HUES64 (cell line): Measurements from ENCODE around the gene PKN1.

ENCODE experiments used
- H3K27ac ChIP-seq: 2 replicates; pipeline ENCODE4 v1.7.0; 2013; ENCODE audit warnings: low read depth, low read length, inconsistent platforms
- H3K27me3 ChIP-seq: 2 replicates; pipeline ENCODE4 v1.6.1; 2013; ENCODE audit warnings: mild to moderate bottlenecking, low read length; ENCODE audit not compliant: insufficient read depth
- H3K36me3 ChIP-seq: 2 replicates; pipeline ENCODE4 v1.6.1; 2013; ENCODE audit warnings: mild to moderate bottlenecking, low read length; ENCODE audit not compliant: insufficient read depth
- H3K4me1 ChIP-seq: 2 replicates; pipeline ENCODE4 v1.6.1; 2013; ENCODE audit warnings: mild to moderate bottlenecking, low read length, moderate library complexity; ENCODE audit not compliant: insufficient read depth
- H3K4me3 ChIP-seq: 2 replicates; pipeline ENCODE4 v1.5.1; 2013; ENCODE audit warnings: mild to moderate bottlenecking, low read length, moderate library complexity
- H3K9ac ChIP-seq: 2 replicates; pipeline ENCODE4 v1.6.1; 2013; ENCODE audit warnings: mild to moderate bottlenecking, low read depth, low read length
- H3K9me3 ChIP-seq: 2 replicates; pipeline ENCODE4 v1.6.1; 2013; ENCODE audit warnings: low read depth, low read length; ENCODE audit not compliant: insufficient read depth
- WGBS: fragments of 150-250, 120-280 bp; methylation state at CpG from one replicate; pipeline ENCODE4 v1.1.7; 2013; ENCODE audit warnings: missing lambda C conversion rate; 5-methylcytosine and 5-hydroxymethylcytosine counted together

Gene PKN1

DNA sequence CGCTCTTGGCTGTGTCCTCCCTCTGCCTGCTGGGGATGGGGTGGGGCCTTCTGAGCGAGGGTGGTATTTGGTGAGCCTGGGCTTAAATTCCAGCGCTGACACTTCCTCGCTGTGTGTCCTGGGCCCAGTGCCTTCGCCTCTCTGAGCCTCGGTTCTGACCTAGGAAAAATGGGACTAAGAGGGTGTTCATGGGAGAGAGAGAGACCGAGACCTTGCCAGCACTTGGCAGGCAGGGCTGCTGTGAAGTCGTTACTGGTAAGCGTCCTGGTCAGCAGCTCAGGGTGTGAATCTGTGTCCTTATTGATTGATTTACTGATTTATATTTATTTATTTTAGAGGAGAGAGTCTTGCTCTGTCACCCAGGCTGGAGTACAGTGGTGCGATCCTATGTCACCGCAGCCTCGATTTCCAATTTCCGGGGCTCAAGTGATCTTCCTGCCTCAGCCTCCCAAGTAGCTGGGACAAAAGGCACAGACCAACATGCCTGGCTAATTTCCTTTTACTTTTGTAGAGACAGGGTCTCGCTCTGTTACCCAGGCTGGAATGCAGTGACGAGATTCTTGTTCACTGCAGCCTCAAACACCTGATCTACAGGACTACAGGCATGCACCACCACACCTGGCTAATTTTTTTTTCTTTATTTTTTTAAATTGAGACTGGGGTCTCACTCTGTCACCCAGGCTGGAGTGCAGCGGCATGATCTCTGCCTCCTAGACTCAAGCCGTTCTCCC, 2.4 kb downstream of the PKN1 start:
- Histone ChIP-seq H3K27me3 (0 out of 2 replicates have a peak, but pooled peaks cover 6% of the 10 kb centered on the region), H3K9me3 (no peaks in the 10 kb centered on the region), H3K36me3 (0 out of 2 replicates have a peak, but pooled peaks cover 3% of the 10 kb centered on the region), H3K4me3 (no peak overlapping the region), H3K9ac (no peak overlapping the region), H3K4me1 (0 out of 2 replicates have a peak, but pooled peaks cover 9% of the 10 kb centered on the region), H3K27ac (no peak overlapping the region)
- 89% methylated on average over 17 of the region's 17 CpGs for WGBS

GRCh38 chr19:14437578-14438140, 4.6 kb downstream of the PKN1 start:
- Histone ChIP-seq H3K27me3 (no peaks in the 10 kb centered on the region), H3K27ac (no peak overlapping the region), H3K9ac (no peak overlapping the region), H3K36me3 (peaks cover 18% of the 10 kb centered on the region), H3K4me3 (no peak overlapping the region), H3K4me1 (0 out of 2 replicates have a peak, but pooled peaks cover 9% of the 10 kb centered on the region), H3K9me3 (no peaks in the 10 kb centered on the region)
- WGBS: 95% methylated on average over 7 of the region's 7 CpGs

GRCh38 chr19:14439014-14439413, 5.9 kb downstream of the PKN1 start:
- WGBS: 91% methylated on average over 9 of the region's 9 CpGs
- no peaks in the 10 kb centered on the region for H3K9me3 ChIP-seq
- H3K4me3 ChIP-seq: no peak overlapping the region
- H3K4me1 ChIP-seq: 0 out of 2 replicates have a peak, but pooled peaks cover 9% of the 10 kb centered on the region
- H3K27ac ChIP-seq: no peak overlapping the region
- peaks cover 31% of the 10 kb centered on the region for H3K36me3 ChIP-seq
- no peaks in the 10 kb centered on the region for H3K27me3 ChIP-seq
- H3K9ac ChIP-seq: no peak overlapping the region

DNA sequence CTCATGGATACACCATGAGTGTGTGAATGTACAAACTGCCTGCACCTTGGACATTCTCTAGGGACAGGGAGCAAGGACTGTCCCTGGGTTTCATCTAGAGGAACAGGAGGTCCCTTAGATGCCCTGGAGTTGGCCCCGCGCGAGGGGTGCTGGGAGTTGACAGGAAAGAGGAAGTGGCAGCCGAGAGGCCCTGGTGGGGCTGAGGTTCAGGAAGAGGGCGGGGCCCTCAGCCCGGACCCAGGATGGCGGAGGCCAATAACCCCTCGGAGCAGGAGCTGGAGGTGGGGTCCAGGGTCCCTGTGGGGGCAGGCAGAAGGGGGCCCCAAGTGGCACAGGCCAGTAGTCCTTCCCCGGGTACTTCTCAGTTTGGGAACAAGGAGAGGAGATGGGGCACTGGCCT, 6.9 kb downstream of the PKN1 start:
- Histone ChIP-seq H3K27me3 (no peaks in the 10 kb centered on the region), H3K4me1 (no peaks in the 10 kb centered on the region), H3K27ac (no peak overlapping the region), H3K9ac (no peak overlapping the region), H3K9me3 (no peaks in the 10 kb centered on the region), H3K36me3 (peaks cover 41% of the 10 kb centered on the region), H3K4me3 (no peak overlapping the region)
- WGBS: 78% methylated on average over 9 of the region's 9 CpGs

- Histone ChIP-seq H3K9ac (no peak overlapping the region), H3K4me3 (no peak overlapping the region), H3K27ac (no peak overlapping the region), H3K4me1 (no peaks in the 10 kb centered on the region), H3K36me3 (peaks cover 51% of the 10 kb centered on the region), H3K27me3 (no peaks in the 10 kb centered on the region), H3K9me3 (no peaks in the 10 kb centered on the region)
- WGBS: 94% methylated on average over 34 of the region's 34 CpGs
These were observed 8.2 kb downstream of the PKN1 start for GRCh38 chr19:14441041-14441938.

- Histone ChIP-seq H3K27me3 (no peaks in the 10 kb centered on the region), H3K4me1 (no peaks in the 10 kb centered on the region), H3K9ac (no peak overlapping the region), H3K9me3 (no peaks in the 10 kb centered on the region), H3K4me3 (no peak overlapping the region), H3K27ac (no peak overlapping the region), H3K36me3 (peaks cover 62% of the 10 kb centered on the region)
- WGBS: 96% methylated on average over 16 of the region's 16 CpGs
These were observed 10.0 kb downstream of the PKN1 start for GRCh38 chr19:14442891-14443631.

DNA sequence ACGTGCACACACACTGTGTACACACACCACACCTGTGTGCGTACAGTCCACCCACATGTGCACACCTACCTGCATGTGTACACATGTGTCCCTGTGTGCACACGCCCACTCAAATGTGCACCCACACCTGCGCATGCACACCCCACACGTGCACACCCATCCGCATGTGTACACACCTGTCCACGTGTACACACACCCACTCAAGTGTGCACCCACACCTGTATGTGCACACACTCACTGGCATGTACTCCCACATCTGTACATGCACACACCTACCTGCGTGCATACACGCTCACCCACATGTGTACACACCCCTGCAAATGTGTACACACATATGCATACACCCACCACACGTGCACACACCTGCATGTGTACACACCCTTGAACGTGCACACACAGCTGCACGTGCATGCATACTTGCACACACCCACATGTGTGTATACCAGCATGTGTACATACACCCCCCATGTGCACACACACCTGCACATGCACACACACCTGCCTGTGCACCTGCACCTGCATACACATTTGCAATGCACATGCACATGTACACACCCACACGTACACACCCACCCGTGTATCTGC, 10.6 kb downstream of the PKN1 start:
- Histone ChIP-seq H3K36me3 (peaks cover 69% of the 10 kb centered on the region), H3K9me3 (no peaks in the 10 kb centered on the region), H3K27me3 (no peaks in the 10 kb centered on the region), H3K4me1 (no peaks in the 10 kb centered on the region), H3K4me3 (no peak overlapping the region), H3K27ac (no peak overlapping the region), H3K9ac (no peak overlapping the region)
- 95% methylated on average over 14 of the region's 14 CpGs for WGBS

DNA sequence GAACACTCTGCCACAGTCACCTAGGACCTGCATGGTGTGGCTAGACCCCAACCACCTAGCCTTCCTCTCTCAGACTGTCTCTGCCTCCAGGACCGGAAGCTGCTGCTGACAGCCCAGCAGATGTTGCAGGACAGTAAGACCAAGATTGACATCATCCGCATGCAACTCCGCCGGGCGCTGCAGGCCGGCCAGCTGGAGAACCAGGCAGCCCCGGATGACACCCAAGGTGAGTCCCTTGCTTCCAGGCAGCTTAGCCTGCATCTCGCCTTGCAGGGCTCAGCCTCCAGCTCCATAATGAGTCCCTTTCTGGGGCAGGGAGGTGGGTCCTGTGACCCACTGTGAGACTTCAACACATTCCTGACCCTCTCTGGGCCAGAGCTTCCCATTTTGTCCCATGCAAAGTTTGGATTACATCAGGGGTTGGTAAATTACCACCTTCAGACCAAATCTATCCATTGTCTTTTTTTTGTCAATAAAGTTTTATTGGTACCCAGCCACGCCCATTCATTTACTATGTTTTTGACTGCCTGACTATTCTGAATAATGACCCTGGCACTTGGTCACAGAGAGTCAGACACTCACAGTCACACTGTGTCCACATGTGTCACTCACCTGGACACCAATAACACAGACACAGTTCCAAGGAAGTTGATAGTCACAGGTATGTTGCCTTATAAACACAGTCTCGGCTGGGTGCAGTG, 13.4 kb downstream of the PKN1 start:
- peaks cover 80% of the 10 kb centered on the region for H3K36me3 ChIP-seq
- no peaks in the 10 kb centered on the region for H3K27me3 ChIP-seq
- 94% methylated on average over 10 of the region's 10 CpGs for WGBS
- no peak overlapping the region for H3K4me3 ChIP-seq
- H3K4me1 ChIP-seq: no peaks in the 10 kb centered on the region
- no peak overlapping the region for H3K9ac ChIP-seq
- H3K27ac ChIP-seq: no peak overlapping the region
- H3K9me3 ChIP-seq: no peaks in the 10 kb centered on the region

- H3K9ac ChIP-seq: no peak overlapping the region
- H3K36me3 ChIP-seq: peaks cover 63% of the 10 kb centered on the region
- no peak overlapping the region for H3K4me3 ChIP-seq
These were observed 16.2 kb downstream of the PKN1 start for GRCh38 chr19:14449321-14449720.

More at GRCh38 chr19:14449321-14449720, 16.2 kb downstream of the PKN1 start:
- 94% methylated on average over 5 of the region's 6 CpGs for WGBS
- Histone ChIP-seq H3K27me3 (no peaks in the 10 kb centered on the region), H3K27ac (no peak overlapping the region), H3K9me3 (no peaks in the 10 kb centered on the region), H3K4me1 (no peaks in the 10 kb centered on the region)
